HepG2 (cell line): ENCODE data around the gene AADACL2. TPM values are rescaled to one million over a fixed set of nuclear protein-coding genes. Genes with fewer than 3 reads are reported as not detected.
A peak's percentile ranks its signal among the peaks of the same experiment; 100 is the strongest.

ENCODE experiments used
- EP300 ChIP-seq, 3 experiments: sonication (generic) in 1 of 3; formaldehyde crosslinking in 1 of 3; IDR thresholded peaks; 2 replicates each; pipeline versions ENCODE4 v1.5.1 to v1.6.1; 2011 to 2020; ENCODE audit warnings: low read depth in 2 of 3, low read length in 2 of 3, borderline replicate concordance in 1 of 3, improper control_type of control experiment in 1 of 3, mild to moderate bottlenecking in 1 of 3, missing genetic modification reagents in 1 of 3, moderate library complexity in 1 of 3
- HOXA3 ChIP-seq: sonication (generic); formaldehyde crosslinking; IDR thresholded peaks from 2 replicates; pipeline ENCODE4 v1.5.0; 2020; ENCODE audit warnings: missing genetic modification reagents
- IKZF5 ChIP-seq: IDR thresholded peaks from 2 replicates; pipeline ENCODE4 v1.6.1; 2018; ENCODE audit warnings: missing genetic modification reagents, mild to moderate bottlenecking, missing compliant biosample characterization
- KDM2A ChIP-seq: sonication (generic); formaldehyde crosslinking; IDR thresholded peaks from 2 replicates; pipeline ENCODE4 v1.4.0; 2020; ENCODE audit warnings: low read depth, missing genetic modification reagents, borderline replicate concordance
- MTF2 ChIP-seq: sonication (generic); formaldehyde crosslinking; IDR thresholded peaks from 2 replicates; pipeline ENCODE4 v1.5.0; 2020; ENCODE audit warnings: missing genetic modification reagents, borderline replicate concordance
- NBN ChIP-seq: fragments of 450-650 bp; conservative IDR thresholded peaks from 2 replicates; pipeline ENCODE4 v1.6.1; 2017
- POLR2G ChIP-seq: fragments of 200-400 bp; formaldehyde crosslinking; IDR thresholded peaks from 2 replicates; pipeline ENCODE4 v1.6.1; 2018; ENCODE audit warnings: mild to moderate bottlenecking, low read depth, low read length, moderate library complexity
- SOX13 ChIP-seq, 3 experiments: fragments of 450-650 bp in 1 of 3; sonication (generic) in 1 of 3; formaldehyde crosslinking in 1 of 3; IDR thresholded peaks in 2 of 3; conservative IDR thresholded peaks in 1 of 3; 2 replicates each; pipeline versions ENCODE4 v1.5.0 to v1.6.1; 2016 to 2020; ENCODE audit warnings: antibody characterized with exemption in 1 of 3, mild to moderate bottlenecking in 1 of 3, missing compliant biosample characterization in 1 of 3, missing genetic modification reagents in 1 of 3, moderate library complexity in 1 of 3
- SRY ChIP-seq: sonication (generic); formaldehyde crosslinking; IDR thresholded peaks from 2 replicates; pipeline ENCODE4 v1.8.0; 2022; ENCODE audit warnings: mild to moderate bottlenecking, missing genetic modification reagents
- TAF1 ChIP-seq: sonication (generic); formaldehyde crosslinking; IDR thresholded peaks from 2 replicates; pipeline ENCODE4 v1.4.0; 2020; ENCODE audit warnings: missing genetic modification reagents
- polyA plus RNA-seq, 8 experiments: library from polyadenylated mRNA; depleted of rRNA in 3 of 8; stranded (reverse) in 7 of 8; unstranded in 1 of 8; fragments of >200 nt; fragmentation: Illumina TruSeq in 4 of 8; extraction: Trizol in 4 of 8; gene quantifications; 2 replicates each; pipeline versions ENCODE4 v1.2.1 to v1.2.3, GENCODE V29; 2011 to 2016; ENCODE audit warnings: low read depth in 4 of 8, missing spikeins in 1 of 8, mixed read lengths in 1 of 8; ENCODE audit not compliant: insufficient read depth in 1 of 8
- total RNA-seq, 5 experiments: library from RNA; depleted of rRNA; stranded (reverse); fragments of >200 nt; fragmentation: Illumina TruSeq; extraction: Trizol; gene quantifications; 2 replicates each; pipeline ENCODE4 v1.2.3, GENCODE V29; 2016; ENCODE audit warnings: low read depth in 1 of 5
- TF ChIP-seq, protein P1 (sequence below): sonication (generic); formaldehyde crosslinking; IDR thresholded peaks from 2 replicates; pipeline ENCODE4 v1.4.0; 2020; ENCODE audit warnings: missing genetic modification reagents, borderline replicate concordance
- TF ChIP-seq, protein P2 (sequence below): sonication (generic); formaldehyde crosslinking; IDR thresholded peaks from 2 replicates; pipeline ENCODE4 v1.9.0; 2021; ENCODE audit warnings: mild to moderate bottlenecking, missing genetic modification reagents
- TF ChIP-seq, protein P3 (sequence below): IDR thresholded peaks from 2 replicates; pipeline ENCODE4 v1.6.1; 2012; ENCODE audit warnings: low read depth, low read length, improper control_type of control experiment

AADACL2 gene
- total and polyA plus RNA-seq, 2 of the 13 experiments (the other 11 are each of a cell fraction or from before 2014, with no cell fraction given) = not detected

- TF ChIP-seq, protein P1, sequence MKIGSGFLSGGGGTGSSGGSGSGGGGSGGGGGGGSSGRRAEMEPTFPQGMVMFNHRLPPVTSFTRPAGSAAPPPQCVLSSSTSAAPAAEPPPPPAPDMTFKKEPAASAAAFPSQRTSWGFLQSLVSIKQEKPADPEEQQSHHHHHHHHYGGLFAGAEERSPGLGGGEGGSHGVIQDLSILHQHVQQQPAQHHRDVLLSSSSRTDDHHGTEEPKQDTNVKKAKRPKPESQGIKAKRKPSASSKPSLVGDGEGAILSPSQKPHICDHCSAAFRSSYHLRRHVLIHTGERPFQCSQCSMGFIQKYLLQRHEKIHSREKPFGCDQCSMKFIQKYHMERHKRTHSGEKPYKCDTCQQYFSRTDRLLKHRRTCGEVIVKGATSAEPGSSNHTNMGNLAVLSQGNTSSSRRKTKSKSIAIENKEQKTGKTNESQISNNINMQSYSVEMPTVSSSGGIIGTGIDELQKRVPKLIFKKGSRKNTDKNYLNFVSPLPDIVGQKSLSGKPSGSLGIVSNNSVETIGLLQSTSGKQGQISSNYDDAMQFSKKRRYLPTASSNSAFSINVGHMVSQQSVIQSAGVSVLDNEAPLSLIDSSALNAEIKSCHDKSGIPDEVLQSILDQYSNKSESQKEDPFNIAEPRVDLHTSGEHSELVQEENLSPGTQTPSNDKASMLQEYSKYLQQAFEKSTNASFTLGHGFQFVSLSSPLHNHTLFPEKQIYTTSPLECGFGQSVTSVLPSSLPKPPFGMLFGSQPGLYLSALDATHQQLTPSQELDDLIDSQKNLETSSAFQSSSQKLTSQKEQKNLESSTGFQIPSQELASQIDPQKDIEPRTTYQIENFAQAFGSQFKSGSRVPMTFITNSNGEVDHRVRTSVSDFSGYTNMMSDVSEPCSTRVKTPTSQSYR (CRISPR knock-in tag) = 0 out of 2 replicates have a peak, but pooled peaks have one; percentile 13
- TF ChIP-seq NBN (no peak), POLR2G (peak; percentile 67), MTF2 (CRISPR knock-in tag) (no peak), KDM2A (peak; percentile 29; the same call in 1 of the 2 replicates), TAF1 (CRISPR knock-in tag) (peak; percentile 37; the same call in 1 of the 2 replicates), IKZF5 (CRISPR knock-in tag) (peak; percentile 69), EP300 (IDR thresholded peaks at IDR 0.05; ENCODE audit: low read depth in 2 of 2, low read length in 2 of 2) (peak; percentile 38 to 77; a peak in 3 of 4 replicates), EP300 (CRISPR knock-in tag; IDR thresholded peaks at IDR 0.05; ENCODE audit: borderline replicate concordance) (peak; percentile 65; the same call in 1 of the 2 replicates), SRY (CRISPR knock-in tag) (no peak), SOX13 (IDR thresholded peaks at IDR 0.05) (no peak), SOX13 (CRISPR knock-in tag; conservative IDR thresholded peaks at IDR 0.05 in 1 of 2, IDR thresholded peaks at IDR 0.05 in 1 of 2) (peak in 1 of 2 experiments; percentile 88; a peak in 2 of 4 replicates), HOXA3 (CRISPR knock-in tag) (peak; percentile 43; the same call in 1 of the 2 replicates)
- TF ChIP-seq, protein P2, sequence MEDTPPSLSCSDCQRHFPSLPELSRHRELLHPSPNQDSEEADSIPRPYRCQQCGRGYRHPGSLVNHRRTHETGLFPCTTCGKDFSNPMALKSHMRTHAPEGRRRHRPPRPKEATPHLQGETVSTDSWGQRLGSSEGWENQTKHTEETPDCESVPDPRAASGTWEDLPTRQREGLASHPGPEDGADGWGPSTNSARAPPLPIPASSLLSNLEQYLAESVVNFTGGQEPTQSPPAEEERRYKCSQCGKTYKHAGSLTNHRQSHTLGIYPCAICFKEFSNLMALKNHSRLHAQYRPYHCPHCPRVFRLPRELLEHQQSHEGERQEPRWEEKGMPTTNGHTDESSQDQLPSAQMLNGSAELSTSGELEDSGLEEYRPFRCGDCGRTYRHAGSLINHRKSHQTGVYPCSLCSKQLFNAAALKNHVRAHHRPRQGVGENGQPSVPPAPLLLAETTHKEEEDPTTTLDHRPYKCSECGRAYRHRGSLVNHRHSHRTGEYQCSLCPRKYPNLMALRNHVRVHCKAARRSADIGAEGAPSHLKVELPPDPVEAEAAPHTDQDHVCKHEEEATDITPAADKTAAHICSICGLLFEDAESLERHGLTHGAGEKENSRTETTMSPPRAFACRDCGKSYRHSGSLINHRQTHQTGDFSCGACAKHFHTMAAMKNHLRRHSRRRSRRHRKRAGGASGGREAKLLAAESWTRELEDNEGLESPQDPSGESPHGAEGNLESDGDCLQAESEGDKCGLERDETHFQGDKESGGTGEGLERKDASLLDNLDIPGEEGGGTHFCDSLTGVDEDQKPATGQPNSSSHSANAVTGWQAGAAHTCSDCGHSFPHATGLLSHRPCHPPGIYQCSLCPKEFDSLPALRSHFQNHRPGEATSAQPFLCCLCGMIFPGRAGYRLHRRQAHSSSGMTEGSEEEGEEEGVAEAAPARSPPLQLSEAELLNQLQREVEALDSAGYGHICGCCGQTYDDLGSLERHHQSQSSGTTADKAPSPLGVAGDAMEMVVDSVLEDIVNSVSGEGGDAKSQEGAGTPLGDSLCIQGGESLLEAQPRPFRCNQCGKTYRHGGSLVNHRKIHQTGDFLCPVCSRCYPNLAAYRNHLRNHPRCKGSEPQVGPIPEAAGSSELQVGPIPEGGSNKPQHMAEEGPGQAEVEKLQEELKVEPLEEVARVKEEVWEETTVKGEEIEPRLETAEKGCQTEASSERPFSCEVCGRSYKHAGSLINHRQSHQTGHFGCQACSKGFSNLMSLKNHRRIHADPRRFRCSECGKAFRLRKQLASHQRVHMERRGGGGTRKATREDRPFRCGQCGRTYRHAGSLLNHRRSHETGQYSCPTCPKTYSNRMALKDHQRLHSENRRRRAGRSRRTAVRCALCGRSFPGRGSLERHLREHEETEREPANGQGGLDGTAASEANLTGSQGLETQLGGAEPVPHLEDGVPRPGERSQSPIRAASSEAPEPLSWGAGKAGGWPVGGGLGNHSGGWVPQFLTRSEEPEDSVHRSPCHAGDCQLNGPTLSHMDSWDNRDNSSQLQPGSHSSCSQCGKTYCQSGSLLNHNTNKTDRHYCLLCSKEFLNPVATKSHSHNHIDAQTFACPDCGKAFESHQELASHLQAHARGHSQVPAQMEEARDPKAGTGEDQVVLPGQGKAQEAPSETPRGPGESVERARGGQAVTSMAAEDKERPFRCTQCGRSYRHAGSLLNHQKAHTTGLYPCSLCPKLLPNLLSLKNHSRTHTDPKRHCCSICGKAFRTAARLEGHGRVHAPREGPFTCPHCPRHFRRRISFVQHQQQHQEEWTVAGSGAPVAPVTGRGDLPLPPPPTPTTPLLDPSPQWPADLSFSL (CRISPR knock-in tag) = no peak
- TF ChIP-seq, protein P3, sequence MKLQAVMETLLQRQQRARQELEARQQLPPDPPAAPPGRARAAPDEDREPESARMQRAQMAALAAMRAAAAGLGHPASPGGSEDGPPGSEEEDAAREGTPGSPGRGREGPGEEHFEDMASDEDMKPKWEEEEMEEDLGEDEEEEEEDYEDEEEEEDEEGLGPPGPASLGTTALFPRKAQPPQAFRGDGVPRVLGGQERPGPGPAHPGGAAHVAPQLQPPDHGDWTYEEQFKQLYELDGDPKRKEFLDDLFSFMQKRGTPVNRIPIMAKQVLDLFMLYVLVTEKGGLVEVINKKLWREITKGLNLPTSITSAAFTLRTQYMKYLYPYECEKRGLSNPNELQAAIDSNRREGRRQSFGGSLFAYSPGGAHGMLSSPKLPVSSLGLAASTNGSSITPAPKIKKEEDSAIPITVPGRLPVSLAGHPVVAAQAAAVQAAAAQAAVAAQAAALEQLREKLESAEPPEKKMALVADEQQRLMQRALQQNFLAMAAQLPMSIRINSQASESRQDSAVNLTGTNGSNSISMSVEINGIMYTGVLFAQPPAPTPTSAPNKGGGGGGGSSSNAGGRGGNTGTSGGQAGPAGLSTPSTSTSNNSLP = peak; percentile 64; the same call in 1 of the 2 replicates
Observed at GRCh38 chr3:151770956-151771355, 37.2 kb downstream of the AADACL2 start (continued).
